ENCODE data around the gene LZTS2.
A peak's percentile ranks its signal among the peaks of the same experiment; 100 is the strongest.

LZTS2 gene, protein sequence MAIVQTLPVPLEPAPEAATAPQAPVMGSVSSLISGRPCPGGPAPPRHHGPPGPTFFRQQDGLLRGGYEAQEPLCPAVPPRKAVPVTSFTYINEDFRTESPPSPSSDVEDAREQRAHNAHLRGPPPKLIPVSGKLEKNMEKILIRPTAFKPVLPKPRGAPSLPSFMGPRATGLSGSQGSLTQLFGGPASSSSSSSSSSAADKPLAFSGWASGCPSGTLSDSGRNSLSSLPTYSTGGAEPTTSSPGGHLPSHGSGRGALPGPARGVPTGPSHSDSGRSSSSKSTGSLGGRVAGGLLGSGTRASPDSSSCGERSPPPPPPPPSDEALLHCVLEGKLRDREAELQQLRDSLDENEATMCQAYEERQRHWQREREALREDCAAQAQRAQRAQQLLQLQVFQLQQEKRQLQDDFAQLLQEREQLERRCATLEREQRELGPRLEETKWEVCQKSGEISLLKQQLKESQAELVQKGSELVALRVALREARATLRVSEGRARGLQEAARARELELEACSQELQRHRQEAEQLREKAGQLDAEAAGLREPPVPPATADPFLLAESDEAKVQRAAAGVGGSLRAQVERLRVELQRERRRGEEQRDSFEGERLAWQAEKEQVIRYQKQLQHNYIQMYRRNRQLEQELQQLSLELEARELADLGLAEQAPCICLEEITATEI

DNA sequence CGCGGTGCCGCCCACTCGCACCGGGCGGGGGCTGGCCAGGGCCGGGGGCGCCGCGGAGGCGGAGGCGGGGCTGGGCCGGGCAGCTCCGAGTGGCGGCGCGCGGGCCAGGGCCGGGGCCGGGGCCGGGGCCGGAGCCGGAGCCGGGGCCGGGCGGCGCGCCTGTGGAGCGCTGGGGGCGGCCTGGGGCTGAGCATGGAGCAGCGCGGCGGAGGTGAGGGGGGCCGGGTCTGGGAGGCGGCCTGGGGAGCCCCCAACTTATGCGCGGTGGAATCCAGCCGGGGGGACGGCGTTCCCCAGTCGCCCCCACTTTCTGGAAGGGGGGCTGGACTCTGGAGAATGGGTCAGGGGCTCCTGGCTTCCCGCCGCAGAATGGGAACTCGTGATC lies at the start of gene LZTS2:
TSS of gene LZTS2 (plus strand) at position 67 of the 385 bp plus-strand sequence. CDS start 2,731 bp downstream, outside the sequence.
- ChIA-PET POLR2A (interaction anchor here (0.6 to 1.2 kb wide), 2 partner anchors 42 to 61 kb away, joined by 3 to 8 read pairs; no protein-coding TSS in a partner anchor), CTCF (interaction anchor here (0.6 to 16.6 kb wide), 11 partner anchors 11 to 1628 kb away, joined by 3 to 274 read pairs (median 3); partner anchors contain the start of genes MRPL43, PDZD7, SFXN3 and TWNK)
- Histone ChIP-seq H3K4me1 (ENCODE audit: control insufficient read depth, insufficient read depth, low read length) (peaks cover 8% of the 10 kb centered on the region), H3K9me3 (ENCODE audit: control insufficient read depth, insufficient read depth, low read depth, low read length) (no peaks in the 10 kb centered on the region), H3K27ac (ENCODE audit: extremely low read depth, low read depth, low read length) (peak within 1 kb of the TSS; percentile 94), H3K36me3 (ENCODE audit: control insufficient read depth in 2 of 2, insufficient read depth in 1 of 2, low read length in 2 of 2) (peaks cover 4 to 38% of the 10 kb centered on the region in 2 experiments; a peak in 2 of 3 replicates), H3K4me3 (ENCODE audit: low read depth, low read length) (peak within 1 kb of the TSS; percentile 57)
- TF ChIP-seq, protein P1, sequence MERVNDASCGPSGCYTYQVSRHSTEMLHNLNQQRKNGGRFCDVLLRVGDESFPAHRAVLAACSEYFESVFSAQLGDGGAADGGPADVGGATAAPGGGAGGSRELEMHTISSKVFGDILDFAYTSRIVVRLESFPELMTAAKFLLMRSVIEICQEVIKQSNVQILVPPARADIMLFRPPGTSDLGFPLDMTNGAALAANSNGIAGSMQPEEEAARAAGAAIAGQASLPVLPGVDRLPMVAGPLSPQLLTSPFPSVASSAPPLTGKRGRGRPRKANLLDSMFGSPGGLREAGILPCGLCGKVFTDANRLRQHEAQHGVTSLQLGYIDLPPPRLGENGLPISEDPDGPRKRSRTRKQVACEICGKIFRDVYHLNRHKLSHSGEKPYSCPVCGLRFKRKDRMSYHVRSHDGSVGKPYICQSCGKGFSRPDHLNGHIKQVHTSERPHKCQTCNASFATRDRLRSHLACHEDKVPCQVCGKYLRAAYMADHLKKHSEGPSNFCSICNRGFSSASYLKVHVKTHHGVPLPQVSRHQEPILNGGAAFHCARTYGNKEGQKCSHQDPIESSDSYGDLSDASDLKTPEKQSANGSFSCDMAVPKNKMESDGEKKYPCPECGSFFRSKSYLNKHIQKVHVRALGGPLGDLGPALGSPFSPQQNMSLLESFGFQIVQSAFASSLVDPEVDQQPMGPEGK (tag by site-specific recombination; IDR thresholded peaks at IDR 0.05), result peak; percentile 34; the same call in 1 of the 2 replicates
- TF ChIP-seq ZFP41 (tag by site-specific recombination; IDR thresholded peaks at IDR 0.05; ENCODE audit: borderline replicate concordance) (no peak), ZNF585B (tag by site-specific recombination; IDR thresholded peaks at IDR 0.05) (no peak), YY1 (tag by site-specific recombination; IDR thresholded peaks at IDR 0.05) (no peak), ZBTB20 (tag by site-specific recombination; IDR thresholded peaks at IDR 0.05) (no peak), ZNF623 (tag by site-specific recombination; IDR thresholded peaks at IDR 0.05) (no peak)

DNA sequence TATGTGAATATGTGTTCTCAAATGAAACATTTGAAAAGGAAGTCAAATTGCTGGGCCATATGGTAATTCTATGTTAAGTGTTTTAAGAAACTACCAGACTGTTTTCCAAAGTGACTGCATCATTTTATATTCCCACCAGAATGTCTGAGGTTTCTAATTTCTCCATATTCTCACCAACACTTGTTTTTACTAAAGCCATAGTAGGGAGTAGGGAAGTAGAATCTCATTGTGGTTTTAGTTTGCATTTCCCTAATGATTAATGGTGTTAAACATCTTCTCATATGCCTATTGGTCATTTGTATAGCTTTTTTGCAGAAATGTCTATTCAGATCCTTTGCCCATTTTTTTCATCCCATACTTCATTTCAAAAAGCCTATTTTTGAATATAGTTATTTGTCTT lies 39.4 kb upstream of the LZTS2 start:
- ChIA-PET CTCF (interaction anchor here (0.6 kb wide), 1 partner anchor 34 kb away, joined by 5 read pairs; no protein-coding TSS in a partner anchor), POLR2A (no interaction called here)
- TF ChIP-seq ZNF184 (tag by site-specific recombination; IDR thresholded peaks at IDR 0.05), result peak; percentile 93
- TF ChIP-seq ZNF239 (tag by site-specific recombination; IDR thresholded peaks at IDR 0.05), result no peak
- no peak for TF ChIP-seq KLF9 (tag by site-specific recombination; IDR thresholded peaks at IDR 0.05; ENCODE audit: low read depth)
- TF ChIP-seq ZNF555 (tag by site-specific recombination; conservative IDR thresholded peaks at IDR 0.05), result no peak
- H3K27ac ChIP-seq (ENCODE audit: extremely low read depth, low read depth, low read length), result no peak overlapping the region
- H3K9me3 ChIP-seq (ENCODE audit: control insufficient read depth, insufficient read depth, low read depth, low read length), result no peaks in the 10 kb centered on the region
- H3K36me3 ChIP-seq (ENCODE audit: control insufficient read depth in 2 of 2, insufficient read depth in 1 of 2, low read length in 2 of 2), result peaks cover 66 to 77% of the 10 kb centered on the region in 2 experiments
- H3K4me1 ChIP-seq (ENCODE audit: control insufficient read depth, insufficient read depth, low read length), result peaks cover 9% of the 10 kb centered on the region; the same call in 1 of the 2 replicates
- no peak overlapping the region for H3K4me3 ChIP-seq (ENCODE audit: low read depth, low read length)

DNA sequence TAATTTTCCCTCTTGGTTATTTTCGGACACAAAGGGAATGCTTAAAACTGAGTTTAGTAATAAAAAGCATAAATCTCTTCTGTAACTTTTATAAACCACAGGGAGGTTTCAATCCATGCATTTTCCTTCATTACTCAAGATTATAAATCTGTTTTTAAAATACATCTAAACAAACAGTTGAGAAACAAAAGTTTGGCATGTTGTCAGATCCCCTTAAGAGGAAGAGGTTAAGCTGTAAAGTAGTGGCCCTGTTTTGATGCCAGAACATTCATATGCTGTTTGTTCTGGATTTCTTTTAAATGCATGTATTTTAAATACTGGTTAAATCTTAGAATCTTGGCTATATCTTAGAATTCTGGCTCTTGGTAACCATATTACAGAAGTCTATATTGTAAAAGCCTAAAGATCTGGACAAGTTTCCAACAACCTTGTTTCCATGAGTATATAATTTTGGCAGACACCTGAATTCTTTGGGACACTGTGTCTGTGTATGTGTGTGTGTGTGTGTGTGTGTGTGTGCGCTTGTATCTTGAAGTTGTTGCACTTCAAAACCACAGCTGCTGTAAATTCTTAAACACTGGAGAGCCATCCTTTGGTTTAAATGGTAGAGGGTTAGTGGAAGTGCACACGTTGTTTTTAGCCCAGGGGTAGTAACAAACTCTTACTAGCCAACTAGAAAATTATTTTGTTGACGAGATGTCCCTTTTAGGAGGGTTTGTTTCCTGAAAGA lies 37.1 kb upstream of the LZTS2 start:
- 0 out of 2 replicates have a peak, but pooled peaks have one; percentile 9 for TF ChIP-seq ZNF600 (tag by site-specific recombination; IDR thresholded peaks at IDR 0.05)
- TF ChIP-seq ZNF223 (tag by site-specific recombination; IDR thresholded peaks at IDR 0.05), result no peak
- TF ChIP-seq SCRT2 (tag by site-specific recombination; IDR thresholded peaks at IDR 0.05), result no peak
- no peak for TF ChIP-seq KLF16 (tag by site-specific recombination; IDR thresholded peaks at IDR 0.05)
- no peak for TF ChIP-seq ZNF501 (tag by site-specific recombination; IDR thresholded peaks at IDR 0.05)
- POLR2A ChIA-PET, result no interaction called here
- CTCF ChIA-PET, result interaction anchor here (0.8 to 1.6 kb wide), 4 partner anchors 11 to 56 kb away, joined by 3 to 4 read pairs (median 4); no protein-coding TSS in a partner anchor
- Histone ChIP-seq H3K4me1 (ENCODE audit: control insufficient read depth, insufficient read depth, low read length) (peaks cover 9% of the 10 kb centered on the region; the same call in 1 of the 2 replicates), H3K36me3 (ENCODE audit: control insufficient read depth in 2 of 2, insufficient read depth in 1 of 2, low read length in 2 of 2) (peaks cover 59 to 61% of the 10 kb centered on the region in 2 experiments), H3K27ac (ENCODE audit: extremely low read depth, low read depth, low read length) (no peak overlapping the region), H3K4me3 (ENCODE audit: low read depth, low read length) (no peak overlapping the region), H3K9me3 (ENCODE audit: control insufficient read depth, insufficient read depth, low read depth, low read length) (no peaks in the 10 kb centered on the region)
